Mesothelial cell of epicardium (in vitro differentiated cells): Measurements from ENCODE around the gene GPRIN1. TPM values are rescaled to one million over a fixed set of nuclear protein-coding genes. Genes with fewer than 3 reads are reported as not detected.
"Not testable (repeated sequence)": the region's sequence is repeated elsewhere in the genome, so short reads cannot be mapped to it uniquely, and the experiment has no call there.

Source experiments
- DNase-seq, 2 experiments: peaks; one replicate each; pipeline ENCODE4 v3.0.0; 2021; ENCODE audit warnings: low spot score in 2 of 2; ENCODE audit not compliant: unreplicated experiment in 2 of 2
- H3K27ac Mint-ChIP-seq: 2 replicates; pipeline ENCODE4 v1.8.0; 2021; ENCODE audit warnings: mixed read lengths
- H3K27me3 Mint-ChIP-seq: 2 replicates; pipeline ENCODE4 v1.8.0; 2021; ENCODE audit warnings: low read depth, mixed read lengths
- H3K36me3 Mint-ChIP-seq: 2 replicates; pipeline ENCODE4 v1.8.0; 2021; ENCODE audit warnings: mixed read lengths
- H3K4me1 Mint-ChIP-seq: 2 replicates; pipeline ENCODE4 v1.8.0; 2021; ENCODE audit warnings: mixed read lengths
- H3K4me3 Mint-ChIP-seq: 2 replicates; pipeline ENCODE4 v1.8.0; 2021; ENCODE audit warnings: mild to moderate bottlenecking, moderate library complexity, mixed read lengths
- H3K9me3 Mint-ChIP-seq: 2 replicates; pipeline ENCODE4 v1.8.0; 2021; ENCODE audit warnings: mixed read lengths
- CTCF ChIP-seq: fragments of 200-600 bp; sonication (generic); IDR thresholded peaks from one replicate; pipeline ENCODE4 v1.5.0; 2021; ENCODE audit warnings: antibody characterized with exemption; ENCODE audit not compliant: unreplicated experiment
- total RNA-seq: library from RNA; stranded (reverse); gene quantifications from 3 replicates; pipeline ENCODE4 v1.2.1, GENCODE V29; 2021

Gene GPRIN1
- total RNA-seq, 1 donor from 2014 or later: 1.3 TPM

- DNase-seq: no peak
- peaks cover 31% of the 10 kb centered on the region for H3K27me3 Mint-ChIP-seq
- H3K9me3 Mint-ChIP-seq: no peaks in the 10 kb centered on the region
- H3K4me1 Mint-ChIP-seq: no peaks in the 10 kb centered on the region
- no peak for TF ChIP-seq CTCF
- H3K36me3 Mint-ChIP-seq: no peaks in the 10 kb centered on the region
- no peak overlapping the region for H3K27ac Mint-ChIP-seq
- no peak overlapping the region for H3K4me3 Mint-ChIP-seq
These were observed 16.6 kb downstream of the GPRIN1 start for GRCh38 chr5:176593273-176593869.

GRCh38 chr5:176592573-176592972 is 17.4 kb downstream of the GPRIN1 start:
- no peak for DNase-seq
- Mint-ChIP-seq H3K4me1 (no peaks in the 10 kb centered on the region), H3K9me3 (no peaks in the 10 kb centered on the region), H3K27me3 (peaks cover 28% of the 10 kb centered on the region), H3K36me3 (no peaks in the 10 kb centered on the region), H3K4me3 (no peak overlapping the region), H3K27ac (no peak overlapping the region)
- TF ChIP-seq CTCF: no peak

- H3K4me1 Mint-ChIP-seq, H3K4me3 Mint-ChIP-seq, H3K9me3 Mint-ChIP-seq, H3K27ac Mint-ChIP-seq, DNase-seq, H3K36me3 Mint-ChIP-seq: not testable (repeated sequence)
- H3K27me3 Mint-ChIP-seq: peaks cover 28% of the 10 kb centered on the region
These were observed 18.3 kb downstream of the GPRIN1 start for GRCh38 chr5:176591667-176592066.

GRCh38 chr5:176590035-176590717 is 19.8 kb downstream of the GPRIN1 start:
- Mint-ChIP-seq H3K36me3 (no peaks in the 10 kb centered on the region), H3K27ac (no peak overlapping the region), H3K4me3 (no peak overlapping the region), H3K27me3 (peaks cover 13% of the 10 kb centered on the region), H3K9me3 (peaks cover 6% of the 10 kb centered on the region), H3K4me1 (no peaks in the 10 kb centered on the region)
- TF ChIP-seq CTCF: no peak
- DNase-seq: no peak

GRCh38 chr5:176589039-176589769 is 20.8 kb downstream of the GPRIN1 start:
- H3K9me3 Mint-ChIP-seq: peaks cover 8% of the 10 kb centered on the region

More at GRCh38 chr5:176589039-176589769, 20.8 kb downstream of the GPRIN1 start:
- Mint-ChIP-seq H3K4me3 (no peak overlapping the region), H3K27ac (no peak overlapping the region), H3K27me3 (peaks cover 9% of the 10 kb centered on the region), H3K4me1 (no peaks in the 10 kb centered on the region), H3K36me3 (no peaks in the 10 kb centered on the region)
- DNase-seq: no peak
- no peak for TF ChIP-seq CTCF
